Occipital lobe (tissue), 2 donors: ENCODE data around the gene CEP72. TPM values are rescaled to one million over a fixed set of nuclear protein-coding genes. Genes with fewer than 3 reads are reported as not detected.

Experiments used
- DNase-seq: peaks from one replicate; lab custom pipeline; 2025; lab: John Stamatoyannopoulos, UW
- total RNA-seq: library from RNA; depleted of rRNA; stranded (reverse); fragments of >200 nt; gene quantifications from one replicate; pipeline ENCODE4 v1.2.3, GENCODE V29; 2014

Gene CEP72
- total RNA-seq, 1 donor from 2014 or later: 5.9 TPM

DNA sequence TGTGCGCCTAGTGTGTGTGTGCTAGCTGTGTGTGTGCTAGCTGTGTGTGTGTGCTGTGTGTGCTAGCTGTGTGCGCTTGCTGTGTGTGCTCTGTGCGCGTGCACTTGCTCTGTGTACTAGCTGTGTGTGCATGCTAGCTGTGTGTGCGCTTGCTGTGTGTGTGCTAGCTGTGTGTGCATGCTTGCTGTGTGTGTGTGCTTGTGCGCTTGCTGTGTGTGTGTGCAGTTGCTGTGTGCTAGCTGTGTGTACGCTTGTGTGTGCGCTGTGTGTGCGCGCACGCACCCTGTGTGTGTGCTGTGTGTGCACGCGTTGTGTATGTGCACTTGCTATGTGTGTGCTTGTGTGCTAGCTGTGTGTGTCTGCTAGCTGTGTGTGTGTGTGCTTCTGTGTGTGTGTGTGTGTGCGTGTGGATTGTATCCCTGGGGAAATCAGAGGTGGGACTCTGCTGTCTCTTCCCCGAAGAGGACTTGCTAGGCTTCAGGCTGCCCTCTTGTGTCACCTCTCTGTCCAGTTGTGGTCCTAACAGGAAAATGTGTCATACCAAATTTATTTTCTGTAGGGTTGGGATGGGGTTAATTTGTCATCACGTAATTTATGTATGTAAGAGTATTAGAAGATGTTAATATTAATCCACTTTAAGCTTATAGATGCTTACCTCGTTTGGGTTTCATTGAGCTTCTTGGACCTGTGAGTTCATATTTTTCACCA is 42.1 kb downstream of the CEP72 start:
- DNase-seq: no peak

- no peak for DNase-seq
Measured at GRCh38 chr5:655406-655805, 43.3 kb downstream of the CEP72 start.

- no peak for DNase-seq
Measured at GRCh38 chr5:657570-657969, 45.4 kb downstream of the CEP72 start.

GRCh38 chr5:658103-658502 is 46.0 kb downstream of the CEP72 start:
- no peak for DNase-seq

- no peak for DNase-seq
Measured at GRCh38 chr5:659496-660263, 47.5 kb downstream of the CEP72 start.

DNA sequence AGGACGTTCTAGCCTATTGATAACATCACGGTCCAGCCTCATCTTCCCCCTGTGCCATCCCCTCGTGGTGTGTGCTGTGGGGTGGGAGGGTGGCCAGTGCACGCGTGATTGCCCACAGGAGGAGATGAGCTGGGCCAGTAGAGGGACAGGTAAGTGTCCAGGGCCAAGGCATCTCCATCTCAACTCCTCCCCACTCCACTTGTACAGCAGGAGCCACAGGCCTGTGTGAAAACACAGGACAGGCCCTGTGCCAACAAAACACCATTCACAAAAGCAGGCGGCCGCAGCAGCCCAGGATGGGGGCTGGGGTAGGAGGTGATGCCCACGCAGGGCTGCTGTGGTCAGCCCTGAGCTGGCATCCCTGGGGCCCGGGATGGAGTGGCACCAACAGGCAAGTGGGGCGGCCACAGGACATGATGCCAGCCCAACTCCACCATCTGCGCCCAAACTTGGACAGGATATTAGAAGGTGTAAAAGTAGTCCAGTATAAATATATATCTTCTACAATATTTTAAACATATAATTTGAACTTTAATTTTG is 48.4 kb downstream of the CEP72 start:
- no peak for DNase-seq

- DNase-seq: no peak
Measured at GRCh38 chr5:661891-662750, 50.0 kb downstream of the CEP72 start.

DNA sequence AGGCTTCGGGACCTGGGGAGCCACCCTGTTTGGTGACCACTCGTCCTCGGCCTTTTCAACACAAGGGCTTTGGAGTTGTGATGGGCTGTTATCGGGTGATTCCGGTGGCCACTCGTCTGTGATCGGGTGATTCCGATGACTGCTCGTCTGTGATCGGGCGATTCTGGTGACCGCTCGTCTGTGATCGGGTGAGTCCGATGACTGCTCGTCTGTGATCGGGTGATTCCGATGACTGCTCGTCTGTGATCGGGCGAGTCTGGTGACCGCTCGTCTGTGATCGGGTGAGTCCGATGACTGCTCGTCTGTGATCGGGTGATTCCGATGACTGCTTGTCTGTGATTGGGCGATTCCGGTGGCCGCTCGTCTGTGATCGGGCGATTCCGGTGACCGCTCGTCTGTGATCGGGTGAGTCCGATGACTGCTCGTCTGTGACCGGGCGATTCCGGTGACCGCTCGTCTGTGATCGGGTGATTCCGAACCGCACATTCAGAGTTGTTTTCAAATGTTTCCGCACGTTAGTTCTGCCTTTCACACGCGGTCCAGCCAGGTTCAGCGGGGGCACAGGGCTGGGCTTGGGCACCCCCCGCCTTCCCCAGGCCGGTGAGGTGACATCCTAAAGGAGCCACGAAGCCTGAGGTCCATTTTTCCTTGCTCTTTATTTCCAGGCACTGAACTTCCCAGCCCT is 50.8 kb downstream of the CEP72 start:
- DNase-seq: no peak

DNA sequence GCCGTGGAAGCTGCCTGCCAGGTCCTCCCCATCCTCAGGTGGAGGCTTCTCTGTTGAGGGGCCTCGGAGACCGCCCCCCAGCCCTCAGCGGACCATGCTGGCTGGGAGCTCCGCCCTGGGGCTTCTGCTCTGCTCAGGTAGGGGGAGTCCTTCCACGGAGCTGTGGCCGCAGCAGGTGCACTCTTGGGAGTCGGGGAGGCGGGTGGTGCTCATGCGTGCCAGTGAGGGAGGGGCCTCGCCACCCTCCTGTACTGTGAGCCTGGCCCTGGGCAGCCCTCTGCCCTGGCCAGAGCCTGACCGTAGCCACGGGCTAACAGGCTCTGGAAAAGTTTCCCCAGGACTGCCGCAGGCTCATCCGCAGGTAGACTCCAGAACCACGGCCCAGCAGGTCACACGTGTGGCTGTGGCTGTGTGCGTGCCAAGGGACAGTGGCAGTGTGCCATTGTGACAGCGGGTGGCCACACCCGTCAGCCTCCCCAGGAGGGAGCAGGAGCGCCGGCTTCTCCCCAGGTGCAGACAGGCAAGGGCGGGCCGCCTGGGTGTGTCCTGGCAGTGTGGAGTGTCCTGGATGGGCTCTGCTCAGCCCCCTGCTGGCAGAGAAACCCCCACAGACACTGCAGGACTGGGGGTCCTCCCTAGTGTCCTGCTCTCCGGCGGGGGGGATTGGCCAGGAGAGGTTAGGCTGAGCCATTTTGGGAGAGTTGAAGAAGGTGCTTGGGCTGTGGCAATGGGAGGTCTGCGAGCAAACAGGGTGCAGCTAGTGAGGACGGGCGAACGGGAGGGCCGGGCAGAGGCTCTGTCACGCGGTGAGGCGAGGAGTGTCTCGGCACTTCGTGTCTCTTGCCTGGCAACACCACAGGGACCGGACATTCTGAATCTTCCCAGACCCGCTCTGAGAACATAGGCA is 51.5 kb downstream of the CEP72 start:
- DNase-seq: no peak

DNA sequence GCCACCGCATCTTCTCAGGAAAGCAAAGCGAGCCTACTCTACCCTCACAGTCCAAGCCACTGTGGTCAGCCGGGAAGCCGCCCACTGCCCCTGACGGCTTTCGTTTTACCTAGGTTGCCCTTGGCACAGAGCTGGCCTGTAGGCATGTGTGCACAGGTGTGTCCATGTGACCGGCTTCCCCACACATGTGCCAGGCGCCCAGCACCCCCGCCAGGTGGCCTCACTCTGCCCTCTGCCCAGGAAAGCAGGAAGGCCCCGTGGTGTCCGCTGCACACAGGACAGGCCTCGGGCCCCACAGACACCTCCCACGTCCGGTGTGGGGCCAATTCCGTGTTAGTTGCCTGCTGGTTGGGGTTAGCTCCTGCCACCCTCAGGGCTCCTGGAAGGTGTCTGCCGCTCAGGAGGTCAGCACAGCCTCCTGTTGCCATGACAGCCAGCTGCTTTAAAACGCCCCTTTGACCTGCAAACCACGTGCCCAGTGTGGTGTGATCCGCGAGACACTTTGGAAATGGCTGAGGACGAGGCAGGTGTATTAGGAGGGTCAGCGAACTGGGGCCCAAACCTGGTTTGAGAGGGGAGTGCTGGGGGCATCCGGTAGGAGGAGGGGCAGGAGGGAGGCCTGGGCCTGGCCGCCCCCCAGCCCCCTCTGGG is 52.3 kb downstream of the CEP72 start:
- DNase-seq: no peak

DNA sequence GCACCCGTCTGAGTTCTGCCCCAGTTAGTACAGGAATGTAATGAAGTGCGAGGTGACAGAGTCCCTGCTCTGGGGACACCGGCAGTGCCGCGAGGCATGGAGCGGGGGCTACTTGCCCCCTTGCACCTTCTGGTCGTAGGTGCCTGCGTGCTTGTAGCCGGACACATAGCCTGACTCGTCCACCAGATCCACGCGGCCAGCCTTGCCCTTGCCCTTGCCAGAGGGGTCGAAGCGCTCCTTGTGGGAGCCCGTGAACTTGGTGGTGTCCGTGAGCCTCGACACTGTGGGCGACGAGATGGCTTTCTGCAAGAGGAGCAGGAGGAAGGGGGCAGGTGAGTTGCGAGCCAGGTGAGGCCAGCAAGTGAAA is 52.8 kb downstream of the CEP72 start:
- DNase-seq: no peak

DNA sequence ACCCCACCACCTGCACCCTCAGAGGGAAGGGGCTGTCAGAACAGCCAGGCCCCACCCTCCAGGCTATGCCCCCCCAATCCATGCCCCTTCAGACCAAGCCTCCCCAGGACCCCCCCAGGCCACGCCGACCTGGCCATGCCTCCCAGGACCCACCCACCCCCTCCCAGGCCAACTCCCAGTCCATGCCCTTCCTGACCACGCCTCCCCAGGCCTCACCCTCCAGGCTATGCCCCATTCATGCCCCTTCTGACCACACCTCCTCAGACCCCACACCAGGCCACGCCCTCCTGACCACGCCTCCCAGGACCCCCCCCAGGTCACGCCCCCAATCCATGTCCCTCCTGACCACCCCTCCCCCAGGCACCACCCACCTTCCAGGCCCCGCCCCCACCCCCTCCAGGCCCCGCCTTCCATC is 53.4 kb downstream of the CEP72 start:
- DNase-seq: no peak

DNA sequence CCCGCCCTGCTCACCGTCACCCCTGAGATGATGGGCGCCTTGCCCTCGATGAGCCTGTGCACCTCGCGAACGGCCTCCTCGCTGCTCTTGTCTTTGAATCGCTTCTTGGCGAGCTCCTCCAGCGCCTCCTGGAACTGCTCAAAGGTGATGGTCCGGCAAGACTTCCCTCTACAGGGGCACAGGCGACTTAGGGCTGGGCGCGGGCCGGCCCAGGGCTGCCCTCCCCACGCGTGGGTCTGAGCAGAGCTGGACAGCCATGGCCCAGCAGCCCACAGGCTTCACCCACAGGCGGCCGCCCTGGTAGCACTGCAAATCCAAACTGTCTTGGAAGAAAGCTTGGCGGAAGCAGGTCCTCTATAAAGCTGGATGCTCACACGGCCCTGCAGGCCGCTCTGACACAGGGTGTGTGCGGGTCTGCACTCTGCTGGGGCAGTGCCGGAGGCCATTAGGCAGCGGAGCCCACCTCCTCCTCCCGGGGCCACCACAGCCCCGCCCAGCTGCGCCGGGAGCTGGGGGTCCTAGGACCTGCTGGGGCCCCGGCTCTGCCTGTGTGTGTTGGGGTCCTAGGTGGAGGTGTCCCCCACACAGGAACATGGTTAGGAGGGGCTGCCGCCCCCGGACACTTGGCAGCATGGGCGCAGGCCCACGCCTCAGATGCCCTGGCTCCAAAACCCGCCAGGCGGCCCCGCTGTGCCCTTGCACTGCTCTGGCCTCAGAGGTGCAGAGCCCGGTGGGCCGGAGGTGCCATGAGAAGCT is 54.0 kb downstream of the CEP72 start:
- DNase-seq: no peak

DNA sequence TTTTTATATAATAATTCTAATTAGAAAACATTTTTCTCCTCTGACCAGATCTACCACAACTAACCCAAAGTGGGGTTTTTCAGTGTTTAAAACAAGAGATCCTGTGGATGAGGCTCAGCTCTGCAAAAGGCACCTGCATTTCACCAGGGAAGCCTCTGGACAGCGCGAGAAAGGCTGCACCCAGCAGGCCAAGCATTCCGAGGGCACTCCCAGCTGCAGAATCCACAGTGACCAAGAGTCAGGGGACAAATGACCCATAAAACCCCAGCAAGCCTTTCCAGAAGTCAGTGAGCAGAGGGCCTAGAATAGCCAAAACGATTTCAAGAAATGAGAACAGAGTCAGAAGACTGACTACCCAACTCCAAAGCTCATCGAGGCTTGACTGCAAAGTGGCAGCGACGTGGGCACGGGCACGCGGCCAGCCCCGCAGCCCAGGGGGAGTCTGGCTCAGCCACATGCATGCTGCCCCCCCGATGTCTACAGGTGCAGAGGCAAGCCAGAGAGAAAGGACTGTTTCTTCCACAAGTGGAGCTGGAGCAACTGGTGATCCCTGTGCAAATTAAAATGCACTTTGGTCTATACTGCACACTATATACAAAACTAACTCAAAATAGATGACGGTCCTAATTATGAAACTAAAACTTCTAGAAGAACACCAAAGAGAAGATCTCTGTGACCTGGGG is 54.8 kb downstream of the CEP72 start:
- no peak for DNase-seq

GRCh38 chr5:668283-668995 is 56.3 kb downstream of the CEP72 start:
- DNase-seq: peak; percentile 36

GRCh38 chr5:669111-669841 is 57.1 kb downstream of the CEP72 start:
- peak; percentile 89 for DNase-seq

- no peak for DNase-seq
Measured at GRCh38 chr5:669842-670395, 57.8 kb downstream of the CEP72 start.
